ENCODE results near the gene UBE2Q1.

UBE2Q1 gene

DNA sequence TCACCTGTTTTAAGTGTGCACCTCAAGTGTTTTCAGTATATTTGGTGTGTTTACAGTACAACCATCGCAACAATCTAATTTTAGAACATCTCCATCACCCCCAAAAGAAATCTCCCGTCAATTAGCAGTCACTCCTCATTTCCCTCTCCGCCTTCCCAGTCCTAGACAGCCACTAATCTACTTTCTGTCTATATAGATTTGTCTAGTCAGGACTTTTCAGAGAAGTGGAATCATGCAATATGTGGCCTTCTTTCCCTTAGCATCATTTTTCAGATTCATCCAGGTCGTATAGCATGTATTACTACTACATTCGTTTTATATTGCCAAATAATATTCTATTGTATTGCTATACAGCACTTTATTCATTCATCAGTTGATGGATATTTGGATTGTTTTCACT is 54.6 kb downstream of the UBE2Q1 start:
- no peak for DNase-seq (ENCODE audit: low read depth in 2 of 2)

DNA sequence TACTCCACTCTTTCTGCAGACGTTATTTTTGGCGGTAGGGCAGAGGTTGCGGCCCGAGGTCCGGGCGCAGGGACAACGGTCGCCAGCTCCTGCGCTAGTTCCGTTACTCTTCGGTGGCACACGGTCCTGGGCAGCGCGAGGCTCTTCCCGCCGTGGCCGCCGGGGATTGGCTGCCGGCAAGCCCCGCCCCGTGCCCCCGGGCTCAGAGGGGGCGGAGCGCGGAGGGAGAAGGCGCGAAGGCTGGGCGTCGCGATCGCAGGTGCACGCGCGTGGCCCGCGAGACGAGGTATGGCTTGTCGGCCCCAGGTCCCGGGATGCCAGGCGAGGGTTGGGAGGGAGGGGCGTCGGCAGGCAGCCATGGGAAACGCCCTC is 55.7 kb downstream of the UBE2Q1 start:
- no peak for DNase-seq (ENCODE audit: low read depth in 2 of 2)

DNA sequence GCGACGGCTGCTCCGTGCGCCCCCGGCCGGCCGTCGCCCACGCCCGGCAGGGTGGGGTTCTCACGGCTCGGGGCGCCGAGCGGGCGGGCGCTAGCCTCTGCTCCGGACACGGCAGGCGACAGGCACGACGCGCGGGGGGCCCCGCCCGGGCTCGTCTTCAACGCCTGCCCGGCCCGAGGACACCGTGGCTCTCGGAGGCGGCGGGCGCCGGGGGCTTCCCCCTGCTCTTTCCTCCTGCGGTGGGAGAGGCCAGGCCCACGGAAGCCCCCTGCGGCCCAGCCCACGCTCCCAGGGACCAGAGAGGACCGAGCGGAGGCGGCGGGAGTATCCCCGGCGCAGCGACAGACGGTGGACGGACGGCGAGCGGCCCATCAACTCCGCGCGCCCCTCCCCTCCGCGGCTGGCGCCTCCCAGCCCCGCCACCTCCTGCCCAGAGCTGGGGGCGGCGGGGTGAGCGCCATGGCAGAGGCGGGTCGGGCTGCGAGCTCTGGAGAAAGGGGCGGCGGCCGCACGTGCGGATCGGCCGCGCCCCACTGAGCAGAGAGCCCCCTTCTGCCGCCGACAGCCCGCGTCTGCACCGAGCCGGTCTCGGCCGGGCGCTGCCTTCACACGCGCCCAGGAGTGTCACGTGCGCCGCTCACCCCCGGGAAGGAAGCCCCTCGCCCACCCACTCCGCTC is 56.3 kb downstream of the UBE2Q1 start, which contains the start of the genes SHE and TDRD10:
TSS of gene SHE (minus strand) at position 347 of the 678 bp plus-strand sequence. CDS start 386 bp downstream, outside the sequence.
TSS of gene TDRD10 (plus strand) at position 154 of the 678 bp plus-strand sequence. CDS start 4,685 bp downstream, outside the sequence.
- DNase-seq (ENCODE audit: low read depth in 2 of 2): no peak

DNA sequence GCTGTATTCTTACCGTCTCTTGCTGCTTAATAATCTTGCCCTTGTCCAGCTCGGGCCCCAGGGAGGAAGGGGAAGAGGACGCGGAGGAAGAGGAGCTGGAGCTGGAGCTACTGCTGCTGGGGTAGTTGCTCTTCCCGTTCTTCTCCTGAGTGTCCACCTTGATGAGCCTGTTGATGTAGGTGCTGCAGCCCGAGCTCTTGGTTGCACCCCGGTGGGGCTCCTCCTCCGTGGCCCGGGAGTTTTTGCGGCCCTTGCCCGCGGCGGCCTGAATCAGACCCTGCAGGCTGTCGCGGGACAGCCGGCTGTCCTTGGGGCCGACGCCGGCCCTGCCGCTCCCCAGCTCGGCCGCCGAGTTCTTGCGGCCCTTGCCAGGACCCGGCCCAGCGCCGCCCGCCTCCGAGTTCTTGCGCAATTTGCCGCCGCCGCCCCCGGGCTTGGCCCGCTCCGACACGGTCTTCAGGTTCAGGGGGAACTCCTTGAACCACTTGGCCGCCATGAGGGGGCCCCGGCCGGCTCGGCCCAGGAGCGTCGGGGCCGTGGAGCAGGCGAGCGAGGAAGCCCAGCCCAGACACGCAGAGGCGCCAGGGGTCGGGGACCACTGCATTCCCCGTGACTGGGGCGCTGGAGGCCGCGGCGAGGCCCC is 56.9 kb downstream of the UBE2Q1 start:
- no peak for DNase-seq (ENCODE audit: low read depth in 2 of 2)

DNA sequence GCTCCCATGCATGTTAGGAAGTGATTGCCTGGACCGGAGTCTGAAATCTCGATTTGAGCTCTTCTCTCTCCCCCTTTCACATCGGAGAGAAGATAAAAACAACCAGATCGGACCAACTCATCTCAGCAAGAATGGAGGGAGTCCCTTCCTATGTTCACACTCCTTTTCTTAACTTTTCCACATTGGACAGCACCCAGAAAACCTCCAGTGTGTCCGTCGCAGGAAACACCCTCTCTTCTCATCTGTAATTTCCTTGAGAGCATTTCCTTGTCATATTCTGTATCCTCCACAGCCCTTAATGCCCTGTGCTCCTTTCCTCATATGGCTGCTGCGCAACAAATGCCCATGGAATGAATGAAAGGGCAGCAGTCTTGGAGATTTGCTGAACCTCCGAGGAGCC is 57.9 kb downstream of the UBE2Q1 start:
- DNase-seq (ENCODE audit: low read depth in 2 of 2): no peak

DNA sequence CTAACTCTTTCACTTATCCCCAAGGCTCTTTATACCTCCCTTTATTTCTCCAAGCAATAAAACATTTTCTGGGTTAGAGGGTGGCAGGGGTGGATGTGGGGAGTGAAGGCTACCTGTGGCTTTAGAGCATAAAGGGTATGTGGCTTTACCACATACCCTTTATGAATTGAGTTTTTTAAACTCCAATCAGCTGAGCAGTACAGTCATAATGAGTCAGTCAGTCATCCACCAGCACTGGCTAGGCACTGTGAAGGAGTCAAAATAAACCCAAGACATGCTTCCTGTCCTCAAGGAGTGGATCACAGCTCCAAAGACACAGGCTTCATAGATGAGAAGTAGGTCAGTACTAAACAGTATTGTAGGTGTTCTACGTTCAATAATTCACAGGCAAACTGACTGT is 59.0 kb downstream of the UBE2Q1 start:
- no peak for DNase-seq (ENCODE audit: low read depth in 2 of 2)

All from stimulated activated CD8-positive, alpha-beta memory T cell treated with anti-CD3 and anti-CD28 coated beads, Interleukin-2, amount 100 ng/mL, for 48 hours (primary cell).